ENCODE results near the gene LCORL. TPM values are rescaled to one million over a fixed set of nuclear protein-coding genes. Genes with fewer than 3 reads are reported as not detected.

Gene LCORL
- total RNA-seq, 1 experiment from 2014 or later, result 18.0 TPM

GRCh38 chr4:17889692-17890091, 131.9 kb downstream of the LCORL start:
- RAD21 ChIA-PET (ENCODE audit: low non-redundant PET in 1 of 2, low total read pairs in 2 of 2, uncharacterized antibody in 2 of 2, unreplicated experiment in 2 of 2), result no interaction called here
- TF ChIP-seq SIN3A (IDR thresholded peaks at IDR 0.05; ENCODE audit: low read depth) (no peak), EZH2phosphoT487 (IDR thresholded peaks at IDR 0.05; ENCODE audit: borderline replicate concordance) (no peak), YY1 (IDR thresholded peaks at IDR 0.05; ENCODE audit: extremely low read depth, insufficient replicate concordance, low read depth, low read length) (no peak), ZBTB33 (IDR thresholded peaks at IDR 0.05; ENCODE audit: extremely low read depth, insufficient replicate concordance, low read length) (no peak)

GRCh38 chr4:17884511-17884910, 137.0 kb downstream of the LCORL start:
- no peaks in the 10 kb centered on the region for H3K36me3 ChIP-seq (ENCODE audit: control insufficient read depth in 1 of 2, insufficient read depth in 2 of 2, low read length in 2 of 2)
- no peaks in the 10 kb centered on the region for H3K9me3 ChIP-seq (ENCODE audit: control insufficient read depth in 1 of 2, insufficient read depth in 1 of 2, low read depth in 1 of 2, low read length in 2 of 2)
- no peak overlapping the region for H2AFZ ChIP-seq (ENCODE audit: low read depth, low read length, poor library complexity, severe bottlenecking)
- CTCF ChIA-PET, result no interaction called here
- BruUV-seq (replicated peaks), result no TSS peak
- TF ChIP-seq CEBPB (IDR thresholded peaks at IDR 0.05; ENCODE audit: low read depth) (no peak), FOSL1 (IDR thresholded peaks at IDR 0.05; ENCODE audit: low read depth) (no peak), YY1 (IDR thresholded peaks at IDR 0.05; ENCODE audit: extremely low read depth, insufficient replicate concordance, low read depth, low read length) (no peak), EGR1 (IDR thresholded peaks at IDR 0.05; ENCODE audit: low read depth) (no peak), ZFX (IDR thresholded peaks at IDR 0.05) (no peak), POLR2AphosphoS5 (IDR thresholded peaks at IDR 0.05; ENCODE audit: low read depth, low read length) (no peak), MAX (IDR thresholded peaks at IDR 0.05) (no peak), SP1 (IDR thresholded peaks at IDR 0.05; ENCODE audit: low read depth) (no peak), RAD21 (IDR thresholded peaks at IDR 0.05; ENCODE audit: low read depth) (no peak), REST (IDR thresholded peaks at IDR 0.05; ENCODE audit: low read depth) (no peak), POLR2A (IDR thresholded peaks at IDR 0.05; ENCODE audit: borderline replicate concordance, extremely low read depth, insufficient read depth, insufficient read length) (no peak)
- intact Hi-C loops (cut with micrococcal nuclease), result no loop called here
- no peak overlapping the region for H3K4me2 ChIP-seq (ENCODE audit: low read length)
- no peak overlapping the region for H3K9ac ChIP-seq (ENCODE audit: low read length)
- no peaks in the 10 kb centered on the region for H3K9me2 ChIP-seq (ENCODE audit: insufficient read depth)
- H4K20me1 ChIP-seq (ENCODE audit: insufficient read depth), result no peaks in the 10 kb centered on the region
- ATAC-seq (no peak), DNase-seq (ENCODE audit: low read depth, low spot score) (no peak)
- RAD21 ChIA-PET (ENCODE audit: low non-redundant PET in 1 of 2, low total read pairs in 2 of 2, uncharacterized antibody in 2 of 2, unreplicated experiment in 2 of 2), result no interaction called here
- no peak overlapping the region for H3K27ac ChIP-seq (ENCODE audit: low read depth, low read length)
- no peak overlapping the region for H3K4me3 ChIP-seq (replicated peaks in 1 of 2; ENCODE audit: low read depth in 1 of 2, low read length in 2 of 2)
- no peaks in the 10 kb centered on the region for H3K27me3 ChIP-seq (ENCODE audit: insufficient read depth, low read length)
- H3K4me1 ChIP-seq (ENCODE audit: control insufficient read depth in 1 of 2, insufficient read depth in 2 of 2, low read length in 2 of 2), result no peaks in the 10 kb centered on the region
- no peaks in the 10 kb centered on the region for H3K79me2 ChIP-seq (ENCODE audit: insufficient read depth, low read length)
- POLR2A ChIA-PET, result interaction anchor here (0.7 kb wide), 1 partner anchor 13 kb away, joined by 3 read pairs; no protein-coding TSS in a partner anchor

More at GRCh38 chr4:17889692-17890091, 131.9 kb downstream of the LCORL start:
- Histone ChIP-seq H3K36me3 (ENCODE audit: control insufficient read depth in 1 of 2, insufficient read depth in 2 of 2, low read length in 2 of 2) (no peaks in the 10 kb centered on the region), H3K4me2 (ENCODE audit: low read length) (no peak overlapping the region), H3K4me3 (replicated peaks in 1 of 2; ENCODE audit: low read depth in 1 of 2, low read length in 2 of 2) (no peak overlapping the region), H3K27ac (ENCODE audit: low read depth, low read length) (no peak overlapping the region), H2AFZ (ENCODE audit: low read depth, low read length, poor library complexity, severe bottlenecking) (no peak overlapping the region), H3K4me1 (ENCODE audit: control insufficient read depth in 1 of 2, insufficient read depth in 2 of 2, low read length in 2 of 2) (no peaks in the 10 kb centered on the region), H3K9me2 (ENCODE audit: insufficient read depth) (no peaks in the 10 kb centered on the region), H3K27me3 (ENCODE audit: insufficient read depth, low read length) (no peaks in the 10 kb centered on the region), H3K79me2 (ENCODE audit: insufficient read depth, low read length) (no peaks in the 10 kb centered on the region), H3K9ac (ENCODE audit: low read length) (no peak overlapping the region), H4K20me1 (ENCODE audit: insufficient read depth) (no peaks in the 10 kb centered on the region), H3K9me3 (ENCODE audit: control insufficient read depth in 1 of 2, insufficient read depth in 1 of 2, low read depth in 1 of 2, low read length in 2 of 2) (no peaks in the 10 kb centered on the region)
- CTCF ChIA-PET, result no interaction called here
- no peak for DNase-seq (ENCODE audit: low read depth, low spot score)
- no peak for ATAC-seq
- intact Hi-C loops (cut with micrococcal nuclease), result no loop called here
- POLR2A ChIA-PET, result no interaction called here
- no TSS peak for BruUV-seq (replicated peaks)

Data from HCT116 (cell line).